Measurements from ENCODE around the gene PPFIBP2.

DNA sequence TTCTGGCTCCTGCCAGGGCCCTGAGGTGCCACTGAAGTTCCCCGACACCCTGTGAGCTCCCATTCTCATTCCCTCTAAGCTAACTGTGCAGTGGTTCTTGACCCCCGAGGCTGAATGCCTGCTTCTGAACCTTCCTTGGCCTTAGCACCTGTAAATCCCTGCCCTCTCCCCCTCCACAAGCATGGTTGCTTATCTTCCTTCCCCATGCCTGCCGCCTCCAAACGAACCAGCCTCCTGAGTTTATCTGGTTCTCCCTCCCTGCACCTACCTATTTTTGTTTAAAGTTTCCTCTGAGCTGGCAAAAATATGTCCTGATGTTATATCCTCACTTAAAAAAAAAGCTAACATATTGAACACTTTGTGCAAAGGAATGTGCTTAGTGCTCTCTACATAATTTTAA, 33.9 kb downstream of the PPFIBP2 start:
- TF ChIP-seq, protein P1, sequence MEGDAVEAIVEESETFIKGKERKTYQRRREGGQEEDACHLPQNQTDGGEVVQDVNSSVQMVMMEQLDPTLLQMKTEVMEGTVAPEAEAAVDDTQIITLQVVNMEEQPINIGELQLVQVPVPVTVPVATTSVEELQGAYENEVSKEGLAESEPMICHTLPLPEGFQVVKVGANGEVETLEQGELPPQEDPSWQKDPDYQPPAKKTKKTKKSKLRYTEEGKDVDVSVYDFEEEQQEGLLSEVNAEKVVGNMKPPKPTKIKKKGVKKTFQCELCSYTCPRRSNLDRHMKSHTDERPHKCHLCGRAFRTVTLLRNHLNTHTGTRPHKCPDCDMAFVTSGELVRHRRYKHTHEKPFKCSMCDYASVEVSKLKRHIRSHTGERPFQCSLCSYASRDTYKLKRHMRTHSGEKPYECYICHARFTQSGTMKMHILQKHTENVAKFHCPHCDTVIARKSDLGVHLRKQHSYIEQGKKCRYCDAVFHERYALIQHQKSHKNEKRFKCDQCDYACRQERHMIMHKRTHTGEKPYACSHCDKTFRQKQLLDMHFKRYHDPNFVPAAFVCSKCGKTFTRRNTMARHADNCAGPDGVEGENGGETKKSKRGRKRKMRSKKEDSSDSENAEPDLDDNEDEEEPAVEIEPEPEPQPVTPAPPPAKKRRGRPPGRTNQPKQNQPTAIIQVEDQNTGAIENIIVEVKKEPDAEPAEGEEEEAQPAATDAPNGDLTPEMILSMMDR (IDR thresholded peaks at IDR 0.05): no peak
- TF ChIP-seq EP300 (IDR thresholded peaks at IDR 0.05) (no peak), POLR2AphosphoS5 (IDR thresholded peaks at IDR 0.05) (no peak)

All from stomach (tissue), 4 donors.